ENCODE measurements around the gene MAN2B2. TPM values are rescaled to one million over a fixed set of nuclear protein-coding genes. Genes with fewer than 3 reads are reported as not detected.

The MAN2B2 gene
- total RNA-seq, 1 donor from 2014 or later = 5.2 TPM

- no peak for DNase-seq
Observed at GRCh38 chr4:6568148-6568547, 6.8 kb upstream of the MAN2B2 start.

GRCh38 chr4:6568689-6569332 is 6.2 kb upstream of the MAN2B2 start:
- no peak for DNase-seq

- no peak for DNase-seq
Observed at GRCh38 chr4:6571608-6572007, 3.4 kb upstream of the MAN2B2 start.

GRCh38 chr4:6573551-6573950 is 1.4 kb upstream of the MAN2B2 start:
- DNase-seq = no peak

GRCh38 chr4:6573986-6574746 is 823 bp upstream of the MAN2B2 start:
- DNase-seq = no peak

- DNase-seq = no peak
Observed at GRCh38 chr4:6575503-6576240, 683 bp downstream of the MAN2B2 start.

- DNase-seq = no peak
Observed at GRCh38 chr4:6576512-6576911, 1.5 kb downstream of the MAN2B2 start.

- DNase-seq = no peak
Observed at GRCh38 chr4:6576932-6577331, 1.9 kb downstream of the MAN2B2 start.

GRCh38 chr4:6577409-6577808 is 2.4 kb downstream of the MAN2B2 start:
- no peak for DNase-seq

- DNase-seq = no peak
Observed at GRCh38 chr4:6578221-6578620, 3.2 kb downstream of the MAN2B2 start.

GRCh38 chr4:6580353-6580752 is 5.4 kb downstream of the MAN2B2 start:
- no peak for DNase-seq

- no peak for DNase-seq
Observed at GRCh38 chr4:6581566-6582121, 6.7 kb downstream of the MAN2B2 start.

- no peak for DNase-seq
Observed at GRCh38 chr4:6582889-6583490, 8.0 kb downstream of the MAN2B2 start.

- DNase-seq = no peak
Observed at GRCh38 chr4:6584865-6585264, 9.9 kb downstream of the MAN2B2 start.

GRCh38 chr4:6586715-6587325 is 11.8 kb downstream of the MAN2B2 start:
- no peak for DNase-seq

- no peak for DNase-seq
Observed at GRCh38 chr4:6589444-6589843, 14.5 kb downstream of the MAN2B2 start.

GRCh38 chr4:6591313-6591712 is 16.3 kb downstream of the MAN2B2 start:
- DNase-seq = no peak

GRCh38 chr4:6591781-6592180 is 16.8 kb downstream of the MAN2B2 start:
- no peak for DNase-seq

GRCh38 chr4:6592804-6593563 is 18.0 kb downstream of the MAN2B2 start:
- DNase-seq = no peak

- no peak for DNase-seq
Observed at GRCh38 chr4:6594341-6594740, 19.4 kb downstream of the MAN2B2 start.

GRCh38 chr4:6594826-6595355 is 19.9 kb downstream of the MAN2B2 start:
- no peak for DNase-seq
